AG09319 (cell line): ENCODE data around the gene ATG5.
"Not testable (repeated sequence)": the region's sequence is repeated elsewhere in the genome, so short reads cannot be mapped to it uniquely, and the experiment has no call there.

Source experiments
- DNase-seq: peaks from one replicate; pipeline ENCODE4 v3.0.0-alpha.2; 2010; ENCODE audit warnings: low read depth; ENCODE audit errors: extremely low read depth
- CTCF ChIP-seq: IDR thresholded peaks from 2 replicates; pipeline ENCODE4 v1.5.1; 2011; ENCODE audit warnings: low read depth, mild to moderate bottlenecking, inconsistent platforms, low read length, moderate library complexity

ATG5 gene

GRCh38 chr6:106237286-106237685 lies 88.3 kb downstream of the ATG5 start:
- TF ChIP-seq CTCF = no peak
- DNase-seq = no peak

DNA sequence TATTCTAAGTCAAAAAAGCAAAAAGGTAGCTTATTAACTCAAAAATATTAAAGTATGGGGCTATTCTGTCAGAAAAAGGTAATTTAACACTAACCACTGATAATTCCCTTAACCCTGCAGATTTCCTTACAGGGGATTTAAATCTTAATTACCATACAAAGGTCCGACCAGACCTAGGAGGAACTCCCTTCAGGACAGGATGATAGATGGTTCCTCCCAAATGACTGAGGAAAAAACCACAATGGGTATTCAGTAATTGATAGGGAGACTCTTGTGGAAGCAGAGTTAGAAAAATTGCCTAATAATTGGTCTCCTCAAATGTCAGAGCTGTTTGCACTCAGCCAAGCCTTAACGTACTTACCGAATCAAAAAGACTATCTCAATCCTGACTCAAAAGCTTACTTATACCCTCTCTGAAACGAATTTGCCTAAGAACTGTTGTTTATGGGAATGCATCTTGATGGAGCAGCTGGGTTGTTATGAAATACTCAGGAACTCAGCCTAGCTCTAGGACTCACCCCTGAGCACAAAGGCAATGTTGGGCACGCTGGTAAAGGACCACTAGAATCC lies 95.6 kb downstream of the ATG5 start:
- DNase-seq = not testable (repeated sequence)

GRCh38 chr6:106227612-106228507 lies 97.7 kb downstream of the ATG5 start:
- no peak for TF ChIP-seq CTCF
- DNase-seq = no peak

- no peak for TF ChIP-seq CTCF
- DNase-seq = no peak
These were observed 98.9 kb downstream of the ATG5 start for GRCh38 chr6:106226676-106227075.

DNA sequence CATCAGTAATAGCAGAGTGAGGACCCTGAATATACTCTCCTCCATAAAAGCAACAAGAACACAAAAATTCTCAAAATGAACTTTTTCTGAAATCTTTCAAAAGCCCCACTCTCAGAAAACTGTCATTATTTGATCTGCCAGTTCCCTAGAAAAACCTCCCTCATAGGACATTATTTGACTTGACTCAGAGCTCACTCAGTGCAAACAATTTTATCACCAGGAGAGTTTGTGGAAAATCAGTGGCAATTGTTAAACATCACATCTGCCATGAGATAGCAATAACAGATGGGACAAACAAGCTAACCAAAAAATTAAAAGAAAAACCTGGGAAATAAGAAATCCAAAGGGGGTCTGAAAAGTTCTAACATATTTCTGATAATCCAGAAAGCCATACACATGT lies 100.0 kb downstream of the ATG5 start:
- no peak for DNase-seq
- no peak for TF ChIP-seq CTCF

- peak; percentile 54 for TF ChIP-seq CTCF
These were observed 102.1 kb downstream of the ATG5 start for GRCh38 chr6:106223300-106223930.

DNA sequence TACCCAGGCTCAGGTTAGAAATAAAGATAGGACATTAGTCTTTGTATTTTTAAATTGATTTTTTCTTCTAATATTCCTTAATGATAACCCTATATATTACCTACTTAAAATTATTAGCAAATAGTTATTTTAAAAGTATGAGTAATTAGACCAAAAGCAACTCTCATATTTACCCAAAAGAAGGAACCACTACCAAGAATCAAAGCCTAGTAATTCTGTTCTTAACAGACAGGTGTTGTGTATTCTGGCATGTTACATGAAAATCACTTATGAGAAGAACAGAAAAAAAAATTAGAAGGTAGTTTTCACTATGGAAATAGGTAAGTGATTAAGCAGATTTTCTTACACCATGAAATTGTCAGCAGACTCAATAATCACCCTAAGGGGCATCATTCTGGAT lies 105.1 kb downstream of the ATG5 start:
- no peak for TF ChIP-seq CTCF
- DNase-seq = no peak

More at GRCh38 chr6:106223300-106223930, 102.1 kb downstream of the ATG5 start:
- peak; percentile 56 for DNase-seq
